ENCODE results near the gene LMX1A. TPM values are rescaled to one million over a fixed set of nuclear protein-coding genes. Genes with fewer than 3 reads are reported as not detected.

LMX1A gene
- total and polyA plus RNA-seq, 2 experiments from 2014 or later: not detected

DNA sequence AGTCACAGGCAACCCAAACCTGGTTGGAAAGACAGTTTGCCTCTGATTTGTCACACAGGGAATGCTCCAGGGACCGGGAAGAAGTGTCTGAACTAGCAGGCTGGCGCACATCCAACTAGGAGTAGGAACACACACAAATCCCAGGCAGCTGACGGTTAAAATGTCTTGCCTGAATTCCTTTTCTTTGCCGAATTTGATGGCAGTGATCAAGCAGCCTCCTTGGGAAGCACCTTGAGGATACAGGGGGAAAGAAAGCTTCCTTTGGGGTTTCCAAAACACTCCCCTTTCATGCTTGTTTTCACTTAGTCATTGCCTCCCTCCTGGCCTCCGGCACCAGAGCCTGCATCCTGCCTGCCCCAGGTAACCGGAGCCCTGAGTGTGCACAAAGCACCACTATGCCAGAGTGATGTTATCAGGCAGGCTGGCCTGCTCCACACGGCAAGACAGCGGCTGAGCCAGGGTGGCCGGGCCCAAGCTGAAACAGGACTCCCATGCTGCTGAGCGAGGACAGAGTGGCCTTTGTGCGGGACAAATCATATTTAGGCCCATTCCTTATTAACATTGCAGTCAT lies 193.8 kb downstream of the LMX1A start:
- peak; percentile 3 to 14 for DNase-seq (ENCODE audit: low read depth in 1 of 2, low spot score in 1 of 2)
- Histone ChIP-seq H3K9me3 (ENCODE audit: low read depth) (no peaks in the 10 kb centered on the region), H3K36me3 (no peaks in the 10 kb centered on the region), H3K4me3 (no peak overlapping the region), H3K27me3 (peaks cover 25% of the 10 kb centered on the region), H3K4me1 (ENCODE audit: low read depth) (no peaks in the 10 kb centered on the region), H3K27ac (no peak overlapping the region)
- TF ChIP-seq, protein P1, sequence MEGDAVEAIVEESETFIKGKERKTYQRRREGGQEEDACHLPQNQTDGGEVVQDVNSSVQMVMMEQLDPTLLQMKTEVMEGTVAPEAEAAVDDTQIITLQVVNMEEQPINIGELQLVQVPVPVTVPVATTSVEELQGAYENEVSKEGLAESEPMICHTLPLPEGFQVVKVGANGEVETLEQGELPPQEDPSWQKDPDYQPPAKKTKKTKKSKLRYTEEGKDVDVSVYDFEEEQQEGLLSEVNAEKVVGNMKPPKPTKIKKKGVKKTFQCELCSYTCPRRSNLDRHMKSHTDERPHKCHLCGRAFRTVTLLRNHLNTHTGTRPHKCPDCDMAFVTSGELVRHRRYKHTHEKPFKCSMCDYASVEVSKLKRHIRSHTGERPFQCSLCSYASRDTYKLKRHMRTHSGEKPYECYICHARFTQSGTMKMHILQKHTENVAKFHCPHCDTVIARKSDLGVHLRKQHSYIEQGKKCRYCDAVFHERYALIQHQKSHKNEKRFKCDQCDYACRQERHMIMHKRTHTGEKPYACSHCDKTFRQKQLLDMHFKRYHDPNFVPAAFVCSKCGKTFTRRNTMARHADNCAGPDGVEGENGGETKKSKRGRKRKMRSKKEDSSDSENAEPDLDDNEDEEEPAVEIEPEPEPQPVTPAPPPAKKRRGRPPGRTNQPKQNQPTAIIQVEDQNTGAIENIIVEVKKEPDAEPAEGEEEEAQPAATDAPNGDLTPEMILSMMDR (IDR thresholded peaks at IDR 0.05; ENCODE audit: low read depth, low read length): no peak

DNA sequence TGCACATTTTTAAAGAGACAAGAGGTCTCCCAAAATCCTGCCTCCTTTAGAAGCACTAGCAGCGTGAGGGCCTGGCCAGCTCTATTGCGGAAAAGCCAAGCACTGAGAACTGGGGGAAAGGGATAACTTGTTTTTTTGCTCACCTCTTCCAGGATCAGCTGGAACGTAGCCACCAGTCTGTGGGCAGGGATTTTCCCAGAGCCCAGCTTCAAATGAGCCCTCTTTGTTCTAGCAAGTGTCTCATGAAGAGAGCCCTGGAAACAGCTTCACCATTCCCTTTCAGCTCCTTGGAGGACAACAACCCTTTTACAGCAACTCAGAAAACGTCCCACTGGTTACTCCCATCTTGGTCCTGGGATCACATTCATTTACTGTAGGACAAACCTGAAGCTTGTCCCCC lies 195.4 kb downstream of the LMX1A start:
- H3K36me3 ChIP-seq: no peaks in the 10 kb centered on the region
- TF ChIP-seq, protein P1 (IDR thresholded peaks at IDR 0.05; ENCODE audit: low read depth, low read length): no peak
- no peaks in the 10 kb centered on the region for H3K9me3 ChIP-seq (ENCODE audit: low read depth)

DNA sequence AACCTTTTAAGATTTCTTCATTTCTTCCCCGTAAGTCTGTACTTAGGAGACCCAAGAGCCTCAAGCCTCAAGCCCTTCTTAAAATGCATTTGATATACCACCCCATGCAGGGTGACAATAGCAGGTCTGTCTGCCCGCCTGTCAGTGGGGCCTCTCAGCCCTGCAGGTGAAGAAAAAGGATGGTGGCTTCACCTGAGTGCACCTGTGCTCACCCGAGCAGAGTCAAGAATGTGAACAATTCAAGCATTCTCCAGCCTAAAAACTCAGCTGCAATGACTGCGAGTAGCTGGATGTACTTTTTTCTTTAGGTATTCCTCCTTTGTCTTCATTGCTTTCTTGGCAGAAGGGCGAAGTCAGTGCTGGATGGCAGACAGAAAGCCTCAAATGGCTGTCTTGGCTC lies 203.3 kb downstream of the LMX1A start:
- Histone ChIP-seq H3K4me1 (ENCODE audit: low read depth) (no peaks in the 10 kb centered on the region), H3K27me3 (peaks cover 74% of the 10 kb centered on the region), H3K27ac (no peak overlapping the region), H3K4me3 (no peak overlapping the region), H3K36me3 (no peaks in the 10 kb centered on the region), H3K9me3 (ENCODE audit: low read depth) (no peaks in the 10 kb centered on the region)
- no peak for DNase-seq (ENCODE audit: low read depth in 1 of 2, low spot score in 1 of 2)
- TF ChIP-seq, protein P1 (IDR thresholded peaks at IDR 0.05; ENCODE audit: low read depth, low read length): no peak

More for the DNA sequence above, 195.4 kb downstream of the LMX1A start:
- peaks cover 33% of the 10 kb centered on the region for H3K27me3 ChIP-seq
- no peak overlapping the region for H3K27ac ChIP-seq
- peak in 1 of 2 donors; percentile 17 for DNase-seq (ENCODE audit: low read depth in 1 of 2, low spot score in 1 of 2)
- no peak overlapping the region for H3K4me3 ChIP-seq
- no peaks in the 10 kb centered on the region for H3K4me1 ChIP-seq (ENCODE audit: low read depth)

DNA sequence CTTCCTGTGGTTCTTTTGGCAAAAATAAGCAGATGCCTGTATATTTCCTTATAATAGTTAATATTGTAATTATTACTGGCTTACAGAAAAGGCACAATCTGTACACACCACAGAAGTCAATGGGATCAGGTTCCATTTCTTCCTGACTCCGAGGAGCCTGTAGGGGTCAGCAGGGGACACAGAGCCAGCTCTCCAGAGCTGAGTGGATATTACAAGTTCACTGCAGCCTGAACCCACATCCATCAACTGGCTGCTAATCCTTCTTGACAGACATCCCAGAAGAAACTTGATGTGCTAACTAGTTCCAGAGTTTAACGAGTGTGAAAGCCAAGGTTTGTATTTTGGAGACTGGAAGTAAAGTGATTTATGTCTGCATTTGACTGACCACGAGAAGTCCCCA lies 203.8 kb downstream of the LMX1A start:
- Histone ChIP-seq H3K4me1 (ENCODE audit: low read depth) (no peaks in the 10 kb centered on the region), H3K36me3 (no peaks in the 10 kb centered on the region), H3K27ac (no peak overlapping the region), H3K27me3 (peaks cover 73% of the 10 kb centered on the region), H3K4me3 (no peak overlapping the region), H3K9me3 (ENCODE audit: low read depth) (no peaks in the 10 kb centered on the region)
- peak in 1 of 2 donors; percentile 61 for DNase-seq (ENCODE audit: low read depth in 1 of 2, low spot score in 1 of 2)
- TF ChIP-seq, protein P1 (IDR thresholded peaks at IDR 0.05; ENCODE audit: low read depth, low read length): peak; percentile 8

DNA sequence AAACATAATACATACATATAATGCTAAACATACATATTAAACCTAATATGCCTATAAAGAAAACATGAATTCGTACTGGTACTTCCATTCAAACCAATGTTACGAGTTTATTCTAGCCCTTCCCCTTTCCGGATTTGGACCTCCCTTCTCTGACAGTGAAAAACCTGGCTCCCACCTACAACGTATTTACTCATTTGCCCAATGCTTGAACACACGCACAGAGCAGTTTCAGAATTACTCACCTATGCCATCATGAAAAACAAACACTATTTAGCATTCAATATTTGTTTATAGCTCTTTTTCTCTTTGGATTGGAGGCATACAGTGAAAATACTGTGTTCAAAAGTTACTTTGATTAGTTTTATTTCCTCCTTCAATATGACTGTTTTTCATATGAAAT lies 204.4 kb downstream of the LMX1A start:
- no peaks in the 10 kb centered on the region for H3K9me3 ChIP-seq (ENCODE audit: low read depth)
- H3K4me3 ChIP-seq: no peak overlapping the region
- no peak for DNase-seq (ENCODE audit: low read depth in 1 of 2, low spot score in 1 of 2)
- TF ChIP-seq, protein P1 (IDR thresholded peaks at IDR 0.05; ENCODE audit: low read depth, low read length): no peak
- peaks cover 73% of the 10 kb centered on the region for H3K27me3 ChIP-seq
- no peak overlapping the region for H3K27ac ChIP-seq
- no peaks in the 10 kb centered on the region for H3K4me1 ChIP-seq (ENCODE audit: low read depth)
- no peaks in the 10 kb centered on the region for H3K36me3 ChIP-seq

Other genes with a start within 250 kb of the LMX1A start
- 247 and 285 TPM in 2 replicates for gene RXRG, start 88.4 kb upstream of the LMX1A start, total RNA-seq
- 296 and 429 TPM in 2 replicates for gene RXRG, start 88.4 kb upstream of the LMX1A start, polyA plus RNA-seq
- gene LRRC52, start 187.3 kb upstream of the LMX1A start, total RNA-seq: 0.77 TPM in 1 of 2 replicates, not detected in the other
- gene LRRC52, start 187.3 kb upstream of the LMX1A start, polyA plus RNA-seq: 0.20 TPM in 1 of 2 replicates, not detected in the other

All from cardiac muscle cell (in vitro differentiated cells and primary cell).